MM.1S (cell line): ENCODE results near the gene MPZL3.

Experiments
- EZH2 ChIP-seq: fragments of 300-600 bp; sonication (generic); optimal IDR thresholded peaks from 2 replicates; pipeline ENCODE3; 2017; ENCODE audit warnings: low read depth, mild to moderate bottlenecking, antibody characterized with exemption, low read length, mixed read lengths
- TF ChIP-seq, protein P1 (sequence below): fragments of 300-600 bp; sonication (generic); IDR thresholded peaks from 2 replicates; pipeline ENCODE4 v1.5.1; 2016; ENCODE audit warnings: antibody characterized with exemption, low read length, mixed read lengths

DNA sequence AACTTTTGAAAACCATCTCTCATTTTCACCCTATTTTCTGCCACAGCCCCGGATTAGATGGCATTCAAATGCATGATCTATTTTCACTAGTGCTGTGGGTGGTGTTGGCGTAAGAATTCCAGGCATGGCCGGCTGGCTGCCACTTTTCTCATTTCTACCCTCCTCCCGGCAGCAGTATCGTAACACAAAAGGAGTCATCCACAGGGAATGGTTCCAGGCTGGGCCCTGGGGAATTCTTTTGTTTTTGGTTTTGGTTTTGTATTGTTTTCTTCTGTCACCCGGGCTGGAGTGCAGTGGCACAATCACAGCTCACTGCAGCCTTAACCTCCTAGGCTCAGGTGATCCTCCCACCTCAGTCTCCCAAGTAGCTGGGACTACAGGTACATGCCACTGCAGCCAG is 41.2 kb downstream of the MPZL3 start:
- TF ChIP-seq, protein P1, sequence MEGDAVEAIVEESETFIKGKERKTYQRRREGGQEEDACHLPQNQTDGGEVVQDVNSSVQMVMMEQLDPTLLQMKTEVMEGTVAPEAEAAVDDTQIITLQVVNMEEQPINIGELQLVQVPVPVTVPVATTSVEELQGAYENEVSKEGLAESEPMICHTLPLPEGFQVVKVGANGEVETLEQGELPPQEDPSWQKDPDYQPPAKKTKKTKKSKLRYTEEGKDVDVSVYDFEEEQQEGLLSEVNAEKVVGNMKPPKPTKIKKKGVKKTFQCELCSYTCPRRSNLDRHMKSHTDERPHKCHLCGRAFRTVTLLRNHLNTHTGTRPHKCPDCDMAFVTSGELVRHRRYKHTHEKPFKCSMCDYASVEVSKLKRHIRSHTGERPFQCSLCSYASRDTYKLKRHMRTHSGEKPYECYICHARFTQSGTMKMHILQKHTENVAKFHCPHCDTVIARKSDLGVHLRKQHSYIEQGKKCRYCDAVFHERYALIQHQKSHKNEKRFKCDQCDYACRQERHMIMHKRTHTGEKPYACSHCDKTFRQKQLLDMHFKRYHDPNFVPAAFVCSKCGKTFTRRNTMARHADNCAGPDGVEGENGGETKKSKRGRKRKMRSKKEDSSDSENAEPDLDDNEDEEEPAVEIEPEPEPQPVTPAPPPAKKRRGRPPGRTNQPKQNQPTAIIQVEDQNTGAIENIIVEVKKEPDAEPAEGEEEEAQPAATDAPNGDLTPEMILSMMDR: no peak
- no peak for TF ChIP-seq EZH2
